Keratinocyte (primary cell): Measurements from ENCODE around the gene FARP1. TPM values are rescaled to one million over a fixed set of nuclear protein-coding genes. Genes with fewer than 3 reads are reported as not detected.

ENCODE experiments used
- DNase-seq: peaks from one replicate; pipeline ENCODE4 v3.0.0-alpha.2; 2011; ENCODE audit warnings: low read depth, missing footprints, low spot score
- FAIRE-seq: peaks from 2 replicates; lab custom pipeline; 2011; peaks lifted over from hg19 to GRCh38; lab: Jason Lieb, UNC
- H2AFZ ChIP-seq: 2 replicates; pipeline ENCODE4 v1.6.0; 2012; ENCODE audit warnings: low read length, control low read depth, inconsistent platforms; ENCODE audit not compliant: control insufficient read depth
- H3K27ac ChIP-seq: 2 replicates; pipeline ENCODE4 v1.5.1; 2011; ENCODE audit warnings: low read length; ENCODE audit not compliant: control insufficient read depth, insufficient read depth
- H3K27me3 ChIP-seq: 3 replicates; pipeline ENCODE4 v1.6.0; 2011; ENCODE audit warnings: low read length; ENCODE audit not compliant: control insufficient read depth, insufficient read depth; ENCODE audit errors: extremely low read depth
- H3K36me3 ChIP-seq, 2 experiments: 2 replicates in 1 of 2; 3 replicates in 1 of 2; pipeline ENCODE4 v1.5.1; 2011; ENCODE audit warnings: low read length in 2 of 2, mild to moderate bottlenecking in 1 of 2; ENCODE audit not compliant: control insufficient read depth in 2 of 2, insufficient read depth in 2 of 2; ENCODE audit errors: extremely low read depth in 1 of 2
- H3K4me1 ChIP-seq: 3 replicates; pipeline ENCODE4 v1.5.1; 2011; ENCODE audit warnings: low read length; ENCODE audit not compliant: control insufficient read depth, insufficient read depth; ENCODE audit errors: extremely low read depth
- H3K4me2 ChIP-seq: 3 replicates; pipeline ENCODE4 v1.6.0; 2011; ENCODE audit warnings: low read depth, low read length; ENCODE audit not compliant: control insufficient read depth, insufficient read depth; ENCODE audit errors: extremely low read depth
- H3K4me3 ChIP-seq, 3 experiments: fragments of 200-600 bp in 1 of 3; sonication (generic) in 1 of 3; 2 replicates in 2 of 3; 3 replicates in 1 of 3; pipeline ENCODE4 v1.5.1; 2011 to 2016; ENCODE audit warnings: low read length in 3 of 3, mild to moderate bottlenecking in 3 of 3, control low read depth in 2 of 3, inconsistent platforms in 1 of 3, low read depth in 1 of 3, mixed read lengths in 1 of 3, mixed run types in 1 of 3, moderate library complexity in 1 of 3; ENCODE audit not compliant: control insufficient read depth in 2 of 3, insufficient read depth in 2 of 3; ENCODE audit errors: extremely low read depth in 1 of 3
- H3K79me2 ChIP-seq: 2 replicates; pipeline ENCODE4 v1.6.0; 2012; ENCODE audit warnings: low read length; ENCODE audit not compliant: control insufficient read depth, insufficient read depth
- H3K9ac ChIP-seq: 3 replicates; pipeline ENCODE4 v1.6.0; 2011; ENCODE audit warnings: low read length; ENCODE audit not compliant: control insufficient read depth, insufficient read depth; ENCODE audit errors: extremely low read depth
- H3K9me1 ChIP-seq: 3 replicates; pipeline ENCODE4 v1.6.0; 2011; ENCODE audit warnings: low read length; ENCODE audit not compliant: control insufficient read depth, insufficient read depth; ENCODE audit errors: extremely low read depth
- H3K9me3 ChIP-seq: 2 replicates; pipeline ENCODE4 v1.5.1; 2012; ENCODE audit warnings: low read depth, low read length; ENCODE audit not compliant: control insufficient read depth
- H4K20me1 ChIP-seq: 3 replicates; pipeline ENCODE4 v1.6.0; 2011; ENCODE audit warnings: low read length; ENCODE audit not compliant: control insufficient read depth, insufficient read depth; ENCODE audit errors: extremely low read depth
- CTCF ChIP-seq, 3 experiments: IDR thresholded peaks in 1 of 3; conservative IDR thresholded peaks in 1 of 3; optimal IDR thresholded peaks in 1 of 3; 2 replicates in 2 of 3; 3 replicates in 1 of 3; pipeline versions ENCODE3 to v1.5.1; 2011; ENCODE audit warnings: low read length in 3 of 3, mild to moderate bottlenecking in 3 of 3, moderate library complexity in 2 of 3, control low read depth in 1 of 3, inconsistent platforms in 1 of 3; ENCODE audit not compliant: insufficient read depth in 2 of 3; ENCODE audit errors: extremely low read depth in 1 of 3
- EZH2 ChIP-seq: IDR thresholded peaks from one replicate; pipeline ENCODE4 v1.6.1; 2012; ENCODE audit warnings: inconsistent platforms, mild to moderate bottlenecking, low read length, moderate library complexity
- dilution Hi-C: fragments of 300-500 bp; cut with MboI; formaldehyde crosslinking; loops from one replicate; pipeline ENCODE4 v1.7.0; 2020; ENCODE audit warnings: low sequenced_read_pairs; ENCODE audit not compliant: extremely low pct_ligation_motif_present
- polyA plus RNA-seq, 5 experiments: library from polyadenylated mRNA; depleted of rRNA in 3 of 5; stranded (reverse) in 3 of 5; stranded (forward) in 1 of 5; unstranded in 1 of 5; fragments of >200 nt; gene quantifications; 1 replicate in 1 of 5; 2 replicates in 3 of 5; 3 replicates in 1 of 5; pipeline versions ENCODE4 v1.2.1 to v1.2.3, GENCODE V29; 2011 to 2012; ENCODE audit warnings: missing spikeins in 2 of 5, low read depth in 1 of 5, low replicate concordance in 1 of 5

The FARP1 gene
- polyA plus RNA-seq, 1 donor (not counting 4 experiments of a cell fraction or from before 2014, with no cell fraction given): 10.3 TPM

GRCh38 chr13:98406971-98407370 is 264.1 kb downstream of the FARP1 start:
- no peak overlapping the region for H3K4me3 ChIP-seq
- H3K9me3 ChIP-seq: no peaks in the 10 kb centered on the region
- no peak for DNase-seq
- dilution Hi-C loops: no loop called here
- H3K27me3 ChIP-seq: no peaks in the 10 kb centered on the region
- no peaks in the 10 kb centered on the region for H3K9me1 ChIP-seq
- H3K4me1 ChIP-seq: no peaks in the 10 kb centered on the region
- H3K79me2 ChIP-seq: no peaks in the 10 kb centered on the region
- FAIRE-seq: no peak
- H4K20me1 ChIP-seq: no peaks in the 10 kb centered on the region
- no peak overlapping the region for H3K9ac ChIP-seq
- H3K4me2 ChIP-seq: no peak overlapping the region
- H3K27ac ChIP-seq: no peak overlapping the region
- TF ChIP-seq EZH2: no peak
- H3K36me3 ChIP-seq: no peaks in the 10 kb centered on the region
- no peak overlapping the region for H2AFZ ChIP-seq

- no peak overlapping the region for H3K9ac ChIP-seq
- H3K36me3 ChIP-seq: no peaks in the 10 kb centered on the region
- H3K9me1 ChIP-seq: no peaks in the 10 kb centered on the region
- FAIRE-seq: no peak
- H3K27me3 ChIP-seq: no peaks in the 10 kb centered on the region
- H3K27ac ChIP-seq: no peak overlapping the region
- no peak overlapping the region for H3K4me2 ChIP-seq
- no peaks in the 10 kb centered on the region for H3K4me1 ChIP-seq
- DNase-seq: no peak
- no peak overlapping the region for H2AFZ ChIP-seq
- dilution Hi-C loops: no loop called here
- H3K9me3 ChIP-seq: no peaks in the 10 kb centered on the region
- no peaks in the 10 kb centered on the region for H4K20me1 ChIP-seq
- no peaks in the 10 kb centered on the region for H3K79me2 ChIP-seq
- no peak for TF ChIP-seq EZH2
- TF ChIP-seq CTCF (optimal IDR thresholded peaks at IDR 0.05 in 1 of 3, IDR thresholded peaks at IDR 0.05 in 1 of 3, conservative IDR thresholded peaks at IDR 0.05 in 1 of 3; ENCODE audit: extremely low read depth in 1 of 3, insufficient read depth in 2 of 3, low read length in 3 of 3): no peak
- H3K4me3 ChIP-seq: no peak overlapping the region
Observed at GRCh38 chr13:98407575-98407974, 264.7 kb downstream of the FARP1 start.

GRCh38 chr13:98409281-98409680 is 266.4 kb downstream of the FARP1 start:
- Histone ChIP-seq H4K20me1 (no peaks in the 10 kb centered on the region), H3K9me3 (no peaks in the 10 kb centered on the region), H3K27ac (no peak overlapping the region), H2AFZ (no peak overlapping the region), H3K4me2 (no peak overlapping the region), H3K9me1 (no peaks in the 10 kb centered on the region), H3K79me2 (no peaks in the 10 kb centered on the region), H3K36me3 (no peaks in the 10 kb centered on the region), H3K4me1 (no peaks in the 10 kb centered on the region), H3K27me3 (no peaks in the 10 kb centered on the region), H3K4me3 (no peak overlapping the region), H3K9ac (no peak overlapping the region)
- no peak for TF ChIP-seq CTCF (optimal IDR thresholded peaks at IDR 0.05 in 1 of 3, IDR thresholded peaks at IDR 0.05 in 1 of 3, conservative IDR thresholded peaks at IDR 0.05 in 1 of 3; ENCODE audit: extremely low read depth in 1 of 3, insufficient read depth in 2 of 3, low read length in 3 of 3)
- no peak for TF ChIP-seq EZH2
- DNase-seq (no peak), FAIRE-seq (no peak)
- dilution Hi-C loops: no loop called here
